ENCODE results near the gene HTT. TPM values are rescaled to one million over a fixed set of nuclear protein-coding genes. Genes with fewer than 3 reads are reported as not detected.

HTT gene
- total and polyA plus RNA-seq, 4 donors, result 8.6 to 39.8 (median 16.4) TPM

DNA sequence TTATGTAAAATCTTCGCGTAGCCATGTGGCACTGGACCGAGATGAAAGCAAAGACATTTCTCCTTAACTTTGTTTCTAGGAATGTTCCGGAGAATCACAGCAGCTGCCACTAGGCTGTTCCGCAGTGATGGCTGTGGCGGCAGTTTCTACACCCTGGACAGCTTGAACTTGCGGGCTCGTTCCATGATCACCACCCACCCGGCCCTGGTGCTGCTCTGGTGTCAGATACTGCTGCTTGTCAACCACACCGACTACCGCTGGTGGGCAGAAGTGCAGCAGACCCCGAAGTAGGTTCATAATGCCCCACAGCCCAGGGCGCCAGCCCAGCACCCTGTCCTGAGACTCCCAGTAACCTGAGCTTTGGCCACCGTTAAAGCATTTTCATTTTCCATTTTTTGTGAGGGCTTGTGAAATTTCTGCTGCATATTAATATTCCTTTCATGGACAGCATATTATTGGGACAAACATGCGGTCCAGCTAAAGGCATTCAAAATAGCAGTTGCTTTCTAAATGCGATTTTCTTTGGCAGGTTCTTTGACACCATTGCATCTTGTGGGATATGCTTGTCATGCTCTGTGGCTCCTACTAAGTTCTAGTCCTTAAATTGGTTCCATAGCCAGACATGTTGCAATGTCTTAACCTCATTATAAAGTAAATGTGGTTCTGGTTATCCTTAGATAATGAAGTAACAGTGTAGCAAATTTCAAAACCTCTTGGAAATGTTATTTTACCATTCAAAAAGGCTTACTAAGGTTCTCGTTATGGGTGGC is 125.4 kb downstream of the HTT start:
- TF ChIP-seq JUND (IDR thresholded peaks at IDR 0.05), result no peak
- TF ChIP-seq GABPA (IDR thresholded peaks at IDR 0.05 in 1 of 2, conservative IDR thresholded peaks at IDR 0.05 in 1 of 2), result no peak
- TF ChIP-seq, protein P1, sequence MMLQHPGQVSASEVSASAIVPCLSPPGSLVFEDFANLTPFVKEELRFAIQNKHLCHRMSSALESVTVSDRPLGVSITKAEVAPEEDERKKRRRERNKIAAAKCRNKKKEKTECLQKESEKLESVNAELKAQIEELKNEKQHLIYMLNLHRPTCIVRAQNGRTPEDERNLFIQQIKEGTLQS (IDR thresholded peaks at IDR 0.05), result no peak
- TF ChIP-seq SP1 (IDR thresholded peaks at IDR 0.05), result no peak
- no peak for TF ChIP-seq NR2F2 (IDR thresholded peaks at IDR 0.05)
- no peak for TF ChIP-seq RXRA (IDR thresholded peaks at IDR 0.05)
- no peak for TF ChIP-seq RAD21 (IDR thresholded peaks at IDR 0.05)
- TF ChIP-seq, protein P2, sequence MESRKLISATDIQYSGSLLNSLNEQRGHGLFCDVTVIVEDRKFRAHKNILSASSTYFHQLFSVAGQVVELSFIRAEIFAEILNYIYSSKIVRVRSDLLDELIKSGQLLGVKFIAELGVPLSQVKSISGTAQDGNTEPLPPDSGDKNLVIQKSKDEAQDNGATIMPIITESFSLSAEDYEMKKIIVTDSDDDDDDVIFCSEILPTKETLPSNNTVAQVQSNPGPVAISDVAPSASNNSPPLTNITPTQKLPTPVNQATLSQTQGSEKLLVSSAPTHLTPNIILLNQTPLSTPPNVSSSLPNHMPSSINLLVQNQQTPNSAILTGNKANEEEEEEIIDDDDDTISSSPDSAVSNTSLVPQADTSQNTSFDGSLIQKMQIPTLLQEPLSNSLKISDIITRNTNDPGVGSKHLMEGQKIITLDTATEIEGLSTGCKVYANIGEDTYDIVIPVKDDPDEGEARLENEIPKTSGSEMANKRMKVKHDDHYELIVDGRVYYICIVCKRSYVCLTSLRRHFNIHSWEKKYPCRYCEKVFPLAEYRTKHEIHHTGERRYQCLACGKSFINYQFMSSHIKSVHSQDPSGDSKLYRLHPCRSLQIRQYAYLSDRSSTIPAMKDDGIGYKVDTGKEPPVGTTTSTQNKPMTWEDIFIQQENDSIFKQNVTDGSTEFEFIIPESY (IDR thresholded peaks at IDR 0.05), result no peak
- no peak for TF ChIP-seq EGR1 (IDR thresholded peaks at IDR 0.05; ENCODE audit: low read depth in 2 of 2)
- TF ChIP-seq FOXA2 (IDR thresholded peaks at IDR 0.05), result no peak
- no peak for TF ChIP-seq YY1 (IDR thresholded peaks at IDR 0.05)
- no peak for TF ChIP-seq CTCF (IDR thresholded peaks at IDR 0.05; ENCODE audit: low read depth, low read length, missing input control)
- no peak for TF ChIP-seq HNF4A (conservative IDR thresholded peaks at IDR 0.05)
- TF ChIP-seq TAF1 (conservative IDR thresholded peaks at IDR 0.05), result no peak
- H3K4me1 ChIP-seq (ENCODE audit: control insufficient read depth in 4 of 4, insufficient read depth in 4 of 4, low read length in 3 of 4), result peaks cover 4 to 27% (median 19%) of the 10 kb centered on the region in 4 donors
- no peak for DNase-seq (ENCODE audit: low spot score)
- H3K27ac ChIP-seq (ENCODE audit: low read depth in 1 of 2, low read length in 2 of 2), result no peak overlapping the region
- H3K9ac ChIP-seq (ENCODE audit: low read depth in 1 of 2, low read length in 2 of 2), result no peak overlapping the region
- no peak overlapping the region for H3K4me3 ChIP-seq (ENCODE audit: low read depth in 1 of 3, low read length in 3 of 3)
- no peaks in the 10 kb centered on the region for H3K27me3 ChIP-seq (ENCODE audit: control insufficient read depth in 4 of 4, insufficient read depth in 4 of 4, low read length in 3 of 4)
- no peaks in the 10 kb centered on the region for H3K9me3 ChIP-seq (ENCODE audit: control insufficient read depth in 4 of 4, low read length in 3 of 4)
- WGBS, result 98% methylated on average over 17 of the region's 17 CpGs
- peaks cover 0 to 24% (median 4%) of the 10 kb centered on the region in 4 donors for H3K36me3 ChIP-seq (ENCODE audit: control insufficient read depth in 4 of 4, insufficient read depth in 3 of 4, low read depth in 1 of 4, low read length in 3 of 4)

- Histone ChIP-seq H3K27me3 (ENCODE audit: control insufficient read depth in 4 of 4, insufficient read depth in 4 of 4, low read length in 3 of 4) (no peaks in the 10 kb centered on the region), H3K4me3 (ENCODE audit: low read depth in 1 of 3, low read length in 3 of 3) (no peak overlapping the region), H3K9ac (ENCODE audit: low read depth in 1 of 2, low read length in 2 of 2) (no peak overlapping the region), H3K36me3 (ENCODE audit: control insufficient read depth in 4 of 4, insufficient read depth in 3 of 4, low read depth in 1 of 4, low read length in 3 of 4) (peaks cover 0 to 24% (median 3%) of the 10 kb centered on the region in 4 donors), H3K4me1 (ENCODE audit: control insufficient read depth in 4 of 4, insufficient read depth in 4 of 4, low read length in 3 of 4) (peaks cover 4 to 31% (median 21%) of the 10 kb centered on the region in 4 donors), H3K27ac (ENCODE audit: low read depth in 1 of 2, low read length in 2 of 2) (no peak overlapping the region), H3K9me3 (ENCODE audit: control insufficient read depth in 4 of 4, low read length in 3 of 4) (no peaks in the 10 kb centered on the region)
- 95% methylated on average over 8 of the region's 8 CpGs for WGBS
- no peak for DNase-seq (ENCODE audit: low spot score)
- TF ChIP-seq CTCF (IDR thresholded peaks at IDR 0.05; ENCODE audit: low read depth, low read length, missing input control), result no peak
- no peak for TF ChIP-seq HNF4A (conservative IDR thresholded peaks at IDR 0.05)
- TF ChIP-seq, protein P1 (IDR thresholded peaks at IDR 0.05), result no peak
- no peak for TF ChIP-seq FOXA2 (IDR thresholded peaks at IDR 0.05)
- no peak for TF ChIP-seq NR2F2 (IDR thresholded peaks at IDR 0.05)
- TF ChIP-seq RAD21 (IDR thresholded peaks at IDR 0.05), result no peak
- no peak for TF ChIP-seq EGR1 (IDR thresholded peaks at IDR 0.05; ENCODE audit: low read depth in 2 of 2)
- no peak for TF ChIP-seq TAF1 (conservative IDR thresholded peaks at IDR 0.05)
- no peak for TF ChIP-seq JUND (IDR thresholded peaks at IDR 0.05)
- no peak for TF ChIP-seq YY1 (IDR thresholded peaks at IDR 0.05)
- TF ChIP-seq, protein P2 (IDR thresholded peaks at IDR 0.05), result no peak
- TF ChIP-seq SP1 (IDR thresholded peaks at IDR 0.05), result no peak
- TF ChIP-seq, protein P3, sequence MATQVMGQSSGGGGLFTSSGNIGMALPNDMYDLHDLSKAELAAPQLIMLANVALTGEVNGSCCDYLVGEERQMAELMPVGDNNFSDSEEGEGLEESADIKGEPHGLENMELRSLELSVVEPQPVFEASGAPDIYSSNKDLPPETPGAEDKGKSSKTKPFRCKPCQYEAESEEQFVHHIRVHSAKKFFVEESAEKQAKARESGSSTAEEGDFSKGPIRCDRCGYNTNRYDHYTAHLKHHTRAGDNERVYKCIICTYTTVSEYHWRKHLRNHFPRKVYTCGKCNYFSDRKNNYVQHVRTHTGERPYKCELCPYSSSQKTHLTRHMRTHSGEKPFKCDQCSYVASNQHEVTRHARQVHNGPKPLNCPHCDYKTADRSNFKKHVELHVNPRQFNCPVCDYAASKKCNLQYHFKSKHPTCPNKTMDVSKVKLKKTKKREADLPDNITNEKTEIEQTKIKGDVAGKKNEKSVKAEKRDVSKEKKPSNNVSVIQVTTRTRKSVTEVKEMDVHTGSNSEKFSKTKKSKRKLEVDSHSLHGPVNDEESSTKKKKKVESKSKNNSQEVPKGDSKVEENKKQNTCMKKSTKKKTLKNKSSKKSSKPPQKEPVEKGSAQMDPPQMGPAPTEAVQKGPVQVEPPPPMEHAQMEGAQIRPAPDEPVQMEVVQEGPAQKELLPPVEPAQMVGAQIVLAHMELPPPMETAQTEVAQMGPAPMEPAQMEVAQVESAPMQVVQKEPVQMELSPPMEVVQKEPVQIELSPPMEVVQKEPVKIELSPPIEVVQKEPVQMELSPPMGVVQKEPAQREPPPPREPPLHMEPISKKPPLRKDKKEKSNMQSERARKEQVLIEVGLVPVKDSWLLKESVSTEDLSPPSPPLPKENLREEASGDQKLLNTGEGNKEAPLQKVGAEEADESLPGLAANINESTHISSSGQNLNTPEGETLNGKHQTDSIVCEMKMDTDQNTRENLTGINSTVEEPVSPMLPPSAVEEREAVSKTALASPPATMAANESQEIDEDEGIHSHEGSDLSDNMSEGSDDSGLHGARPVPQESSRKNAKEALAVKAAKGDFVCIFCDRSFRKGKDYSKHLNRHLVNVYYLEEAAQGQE (IDR thresholded peaks at IDR 0.05), result no peak
These were observed 126.1 kb downstream of the HTT start for GRCh38 chr4:3200423-3201090.
